NT2/D1 (cell line): ENCODE results near the gene VWA5B2.

ENCODE experiments used
- DNase-seq: peaks from one replicate; pipeline ENCODE4 v3.0.0-alpha.2; 2011; ENCODE audit warnings: low read depth, low spot score
- H3K27me3 ChIP-seq: 2 replicates; pipeline ENCODE4 v1.6.0; 2011; ENCODE audit warnings: mild to moderate bottlenecking; ENCODE audit not compliant: insufficient read length, insufficient read depth
- H3K36me3 ChIP-seq: 2 replicates; pipeline ENCODE4 v1.6.1; 2011; ENCODE audit warnings: mild to moderate bottlenecking, low read length, mixed read lengths; ENCODE audit not compliant: insufficient read depth, insufficient read length
- H3K4me1 ChIP-seq: 2 replicates; pipeline ENCODE4 v1.5.1; 2011; ENCODE audit not compliant: insufficient read depth, insufficient read length
- H3K4me3 ChIP-seq: 2 replicates; pipeline ENCODE4 v1.5.1; 2011; ENCODE audit warnings: low read depth; ENCODE audit not compliant: insufficient read length
- H3K9ac ChIP-seq: 2 replicates; pipeline ENCODE4 v1.6.0; 2011; ENCODE audit warnings: low read depth; ENCODE audit not compliant: insufficient read length
- H3K9me3 ChIP-seq: 2 replicates; pipeline ENCODE4 v1.5.1; 2011; ENCODE audit warnings: mild to moderate bottlenecking, low read length; ENCODE audit not compliant: insufficient read depth
- SUZ12 ChIP-seq: IDR thresholded peaks from 2 replicates; pipeline ENCODE4 v1.6.1; 2011; ENCODE audit not compliant: insufficient read length, insufficient read depth; ENCODE audit errors: extremely low read depth
- YY1 ChIP-seq: IDR thresholded peaks from 2 replicates; pipeline ENCODE4 v1.6.1; 2011; ENCODE audit not compliant: insufficient read length, insufficient read depth
- ZNF274 ChIP-seq: IDR thresholded peaks from 2 replicates; pipeline ENCODE4 v1.6.1; 2011; ENCODE audit warnings: mild to moderate bottlenecking, low read depth, low read length

Gene VWA5B2

GRCh38 chr3:184234224-184234623 is 4.8 kb downstream of the VWA5B2 start:
- DNase-seq: no peak
- Histone ChIP-seq H3K27me3 (peaks cover 50% of the 10 kb centered on the region), H3K9ac (no peak overlapping the region), H3K4me3 (no peak overlapping the region), H3K36me3 (no peaks in the 10 kb centered on the region), H3K9me3 (no peaks in the 10 kb centered on the region), H3K4me1 (peaks cover 6% of the 10 kb centered on the region)
- TF ChIP-seq SUZ12: no peak
- TF ChIP-seq YY1: no peak
- no peak for TF ChIP-seq ZNF274

DNA sequence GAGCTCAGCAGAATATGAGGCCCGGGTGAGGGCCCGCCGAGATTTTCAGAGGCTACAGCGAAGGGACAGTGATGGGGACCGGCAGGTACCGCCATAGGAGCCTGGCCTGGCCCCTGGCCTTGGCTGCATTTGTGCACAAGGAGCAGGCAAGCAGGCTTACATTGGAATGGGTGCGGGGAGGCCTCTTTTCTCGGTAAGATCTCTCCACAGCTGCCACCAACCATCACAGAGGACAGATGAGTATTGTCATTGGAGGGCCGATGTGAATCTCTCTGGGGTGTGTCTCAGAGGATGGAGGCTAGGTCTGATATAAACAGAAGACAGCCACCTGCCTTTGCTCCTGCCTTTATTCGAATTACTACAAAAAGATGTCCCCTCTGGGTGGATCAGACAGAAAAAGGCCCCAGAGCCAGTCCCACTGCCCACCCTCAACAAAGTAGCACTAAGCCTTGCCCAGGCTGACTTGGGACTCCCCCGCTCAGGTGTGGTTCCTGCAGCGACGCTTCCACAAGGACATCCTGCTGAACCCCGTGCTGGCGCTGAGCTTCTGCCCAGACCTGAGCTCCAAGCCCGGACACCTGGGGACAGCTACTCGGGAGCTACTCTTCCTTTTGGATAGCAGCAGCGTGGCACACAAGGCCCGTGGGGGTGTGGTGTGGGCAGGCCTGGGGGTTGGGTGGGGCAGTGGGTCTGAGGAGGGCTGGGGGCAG is 5.4 kb downstream of the VWA5B2 start:
- H3K27me3 ChIP-seq: peaks cover 44% of the 10 kb centered on the region
- peaks cover 6% of the 10 kb centered on the region for H3K4me1 ChIP-seq
- H3K9ac ChIP-seq: no peak overlapping the region
- TF ChIP-seq ZNF274 (no peak), SUZ12 (no peak), YY1 (no peak)
- no peaks in the 10 kb centered on the region for H3K36me3 ChIP-seq
- no peak for DNase-seq
- H3K9me3 ChIP-seq: no peaks in the 10 kb centered on the region
- no peak overlapping the region for H3K4me3 ChIP-seq

- H3K27me3 ChIP-seq: peaks cover 38% of the 10 kb centered on the region
- H3K9me3 ChIP-seq: no peaks in the 10 kb centered on the region
- no peak overlapping the region for H3K9ac ChIP-seq
- H3K4me1 ChIP-seq: peaks cover 6% of the 10 kb centered on the region
- TF ChIP-seq YY1 (no peak), ZNF274 (no peak), SUZ12 (no peak)
- H3K4me3 ChIP-seq: no peak overlapping the region
- DNase-seq: no peak
- no peaks in the 10 kb centered on the region for H3K36me3 ChIP-seq
Observed at GRCh38 chr3:184235381-184236032, 6.1 kb downstream of the VWA5B2 start.

DNA sequence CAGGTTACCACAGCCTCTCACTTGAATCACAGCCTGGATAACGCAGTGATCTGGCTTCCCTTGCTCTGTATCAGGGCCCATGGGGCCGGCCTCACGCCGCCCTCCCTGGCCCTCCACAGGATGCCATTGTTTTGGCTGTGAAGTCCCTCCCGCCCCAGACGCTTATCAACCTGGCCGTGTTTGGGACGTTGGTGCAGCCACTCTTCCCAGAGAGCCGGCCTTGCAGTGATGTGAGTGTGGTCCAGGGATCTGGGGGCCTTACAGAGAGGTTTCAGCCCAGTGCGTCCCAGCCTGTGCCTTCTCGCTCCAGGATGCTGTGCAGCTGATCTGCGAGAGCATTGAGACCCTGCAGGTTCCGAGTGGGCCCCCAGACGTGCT is 6.6 kb downstream of the VWA5B2 start:
- no peaks in the 10 kb centered on the region for H3K9me3 ChIP-seq
- DNase-seq: no peak
- peaks cover 2% of the 10 kb centered on the region for H3K4me1 ChIP-seq
- no peaks in the 10 kb centered on the region for H3K36me3 ChIP-seq
- H3K4me3 ChIP-seq: no peak overlapping the region
- peaks cover 32% of the 10 kb centered on the region for H3K27me3 ChIP-seq
- H3K9ac ChIP-seq: no peak overlapping the region
- TF ChIP-seq ZNF274 (no peak), YY1 (no peak), SUZ12 (no peak)

DNA sequence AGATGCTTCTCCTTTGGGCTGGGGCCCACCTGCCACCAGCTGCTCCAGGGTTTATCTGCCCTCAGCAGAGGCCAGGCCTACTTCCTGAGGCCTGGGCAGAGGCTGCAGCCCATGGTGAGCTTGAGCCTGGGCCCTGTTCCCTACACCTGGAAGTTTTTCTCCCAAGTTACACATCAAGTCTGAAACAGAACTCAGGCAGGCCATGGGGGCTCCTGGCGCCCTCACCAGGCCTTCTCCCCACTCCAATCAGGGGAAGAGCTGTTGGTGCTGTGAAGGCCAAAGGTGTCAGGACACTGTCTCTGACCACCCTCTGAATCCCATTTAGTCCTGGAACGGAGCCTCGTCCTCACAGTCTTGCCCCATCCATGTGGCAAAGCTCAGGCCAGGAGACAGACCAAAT is 7.3 kb downstream of the VWA5B2 start:
- H3K27me3 ChIP-seq: peaks cover 26% of the 10 kb centered on the region
- no peak overlapping the region for H3K9ac ChIP-seq
- no peaks in the 10 kb centered on the region for H3K4me1 ChIP-seq
- peaks cover 6% of the 10 kb centered on the region for H3K36me3 ChIP-seq
- H3K4me3 ChIP-seq: no peak overlapping the region
- H3K9me3 ChIP-seq: no peaks in the 10 kb centered on the region
- no peak for TF ChIP-seq SUZ12
- no peak for TF ChIP-seq YY1
- TF ChIP-seq ZNF274: no peak
- no peak for DNase-seq

- peaks cover 21% of the 10 kb centered on the region for H3K27me3 ChIP-seq
- H3K9ac ChIP-seq: no peak overlapping the region
- H3K4me1 ChIP-seq: no peaks in the 10 kb centered on the region
- H3K9me3 ChIP-seq: no peaks in the 10 kb centered on the region
- no peak for TF ChIP-seq ZNF274
- TF ChIP-seq SUZ12: no peak
- TF ChIP-seq YY1: no peak
- no peak overlapping the region for H3K4me3 ChIP-seq
- H3K36me3 ChIP-seq: peaks cover 11% of the 10 kb centered on the region
- DNase-seq: no peak
Observed at GRCh38 chr3:184237211-184237610, 7.8 kb downstream of the VWA5B2 start.

DNA sequence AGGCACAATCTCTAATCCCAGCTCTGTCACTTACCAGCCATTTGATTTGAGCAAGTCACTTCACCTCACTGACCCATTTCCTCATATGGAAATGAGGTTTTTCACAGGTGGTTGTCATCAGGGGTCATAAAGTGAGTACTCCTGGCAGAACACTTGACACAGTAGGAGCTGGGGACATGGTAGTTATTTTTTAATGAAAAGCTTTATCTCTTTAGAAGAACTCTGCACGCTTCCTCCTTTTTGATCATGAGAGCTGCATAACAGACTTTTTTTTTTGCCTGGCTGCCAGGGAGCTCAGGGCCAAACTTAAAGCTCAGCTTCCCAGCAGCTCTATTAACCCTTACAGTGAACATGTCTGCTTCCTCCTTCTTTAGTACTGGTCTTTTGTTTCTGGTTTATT is 8.4 kb downstream of the VWA5B2 start:
- H3K36me3 ChIP-seq: peaks cover 17% of the 10 kb centered on the region
- peaks cover 15% of the 10 kb centered on the region for H3K27me3 ChIP-seq
- no peaks in the 10 kb centered on the region for H3K4me1 ChIP-seq
- H3K4me3 ChIP-seq: no peak overlapping the region
- TF ChIP-seq ZNF274 (no peak), SUZ12 (no peak), YY1 (no peak)
- H3K9ac ChIP-seq: no peak overlapping the region
- no peak for DNase-seq
- H3K9me3 ChIP-seq: no peaks in the 10 kb centered on the region
